Caco-2 (cell line): ENCODE data around the gene ARRDC1. TPM values are rescaled to one million over a fixed set of nuclear protein-coding genes. Genes with fewer than 3 reads are reported as not detected.
"Not testable (repeated sequence)": the region's sequence is repeated elsewhere in the genome, so short reads cannot be mapped to it uniquely, and the experiment has no call there.

Experiments
- BruUV-seq: library from RNA; stranded (reverse); fragments of 400-500 nt; replicated peaks from 2 replicates; lab custom pipeline; 2021; lab: Mats Ljungman, UMichigan
- CTCF ChIA-PET: fragments of 300-600 bp; sonication (Branson Sonifier 250); formaldehyde crosslinking; loops from one replicate; lab custom pipeline; 2022; ENCODE audit warnings: antibody characterized with exemption; lab: Charles Lee
- POLR2A ChIA-PET: fragments of 300-600 bp; sonication (Branson Sonifier 250); formaldehyde crosslinking; loops from one replicate; lab custom pipeline; 2022; ENCODE audit warnings: antibody characterized with exemption; lab: Charles Lee
- DNase-seq, 2 experiments: peaks; one replicate each; pipeline versions ENCODE4 v3.0.0 to v3.0.0-alpha.2; 2020 to 2022
- H3K27me3 ChIP-seq: replicated peaks from 2 replicates; pipeline ENCODE4 v1.6.0; 2011; ENCODE audit warnings: low read length; ENCODE audit not compliant: control insufficient read depth, insufficient read depth
- H3K36me3 ChIP-seq: 2 replicates; pipeline ENCODE4 v1.5.1; 2011; ENCODE audit warnings: low read length; ENCODE audit not compliant: control insufficient read depth, insufficient read depth
- H3K4me1 ChIP-seq: fragments of 250-450 bp; sonication (Bioruptor Pico); 2 replicates; pipeline ENCODE4 v1.5.1; 2020; ENCODE audit warnings: mild to moderate bottlenecking
- H3K4me3 ChIP-seq: 2 replicates; pipeline ENCODE4 v1.5.1; 2011; ENCODE audit warnings: low read depth, mild to moderate bottlenecking, control low read depth, low read length
- H3K9me3 ChIP-seq: fragments of 250-450 bp; sonication (Bioruptor Pico); 2 replicates; pipeline ENCODE4 v1.5.1; 2020; ENCODE audit warnings: mild to moderate bottlenecking, moderate library complexity
- H3K27ac Mint-ChIP-seq: one replicate; pipeline ENCODE4 v1.8.0; 2022; ENCODE audit warnings: mixed read lengths; ENCODE audit not compliant: unreplicated experiment
- H3K27me3 Mint-ChIP-seq: one replicate; pipeline ENCODE4 v1.8.0; 2022; ENCODE audit warnings: mixed read lengths; ENCODE audit not compliant: insufficient read depth, unreplicated experiment
- H3K36me3 Mint-ChIP-seq: one replicate; pipeline ENCODE4 v1.8.0; 2022; ENCODE audit warnings: mild to moderate bottlenecking, mixed read lengths; ENCODE audit not compliant: insufficient read depth, unreplicated experiment
- H3K4me1 Mint-ChIP-seq: one replicate; pipeline ENCODE4 v1.8.0; 2022; ENCODE audit warnings: low read depth, mixed read lengths; ENCODE audit not compliant: unreplicated experiment
- H3K4me3 Mint-ChIP-seq: one replicate; pipeline ENCODE4 v1.8.0; 2022; ENCODE audit warnings: mild to moderate bottlenecking, moderate library complexity, mixed read lengths; ENCODE audit not compliant: unreplicated experiment
- H3K9me3 Mint-ChIP-seq: one replicate; pipeline ENCODE4 v1.8.0; 2022; ENCODE audit warnings: mixed read lengths; ENCODE audit not compliant: unreplicated experiment
- CTCF ChIP-seq, 2 experiments: fragments of 200-600 bp in 1 of 2; IDR thresholded peaks; 1 replicate in 1 of 2; 2 replicates in 1 of 2; pipeline versions ENCODE4 v1.5.1 to v1.8.0; 2011 to 2022; ENCODE audit warnings: antibody characterized with exemption in 1 of 2, control low read depth in 1 of 2, inconsistent platforms in 1 of 2, low read depth in 1 of 2, low read length in 1 of 2, mild to moderate bottlenecking in 1 of 2, moderate library complexity in 1 of 2; ENCODE audit not compliant: insufficient read depth in 1 of 2, severe bottlenecking in 1 of 2, unreplicated experiment in 1 of 2
- intact Hi-C: fragments of 100-400 bp; cut with micrococcal nuclease; formaldehyde crosslinking; loops from one replicate; pipeline ENCODE4 v1.10.0; 2022; ENCODE audit not compliant: unreplicated experiment
- total RNA-seq: library from RNA; stranded (reverse); gene quantifications from 2 replicates; pipeline ENCODE4 v1.2.3, GENCODE V29; 2022

The ARRDC1 gene
- total RNA-seq, 1 experiment from 2014 or later: 66.6 TPM

DNA sequence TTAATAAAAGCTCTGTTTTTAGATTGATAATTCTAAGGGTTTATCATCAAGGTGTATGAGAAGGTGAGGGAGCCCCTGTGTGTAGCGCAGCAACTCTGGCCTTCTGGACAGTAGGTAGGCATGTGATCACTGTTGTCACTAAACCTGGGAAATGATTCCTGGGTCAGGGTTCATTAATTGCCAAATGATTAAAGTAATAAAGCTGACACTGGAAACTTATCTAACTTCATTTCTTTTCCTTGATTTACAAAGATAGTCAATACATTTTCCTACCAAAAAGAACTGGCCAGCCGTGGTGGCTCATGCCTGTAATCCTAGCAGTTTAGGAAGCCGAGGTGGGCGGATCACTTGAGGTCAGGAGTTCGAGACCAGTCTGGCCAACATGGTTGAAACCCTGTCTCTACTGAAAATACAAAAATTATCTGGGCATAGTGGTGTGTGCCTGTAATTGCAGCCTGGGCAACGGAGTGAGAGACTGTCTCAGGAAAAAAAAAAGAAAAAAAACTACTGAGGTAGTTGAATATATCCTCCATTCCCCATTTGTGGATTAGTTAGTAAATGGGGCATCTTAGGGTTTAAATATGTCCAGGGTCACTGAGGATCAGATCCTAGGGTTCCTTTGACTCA lies 15.8 kb downstream of the ARRDC1 start:
- Histone ChIP-seq H3K4me1 (0 out of 2 replicates have a peak, but pooled peaks cover 4% of the 10 kb centered on the region), H3K4me3 (no peak overlapping the region), H3K36me3 (peaks cover 3% of the 10 kb centered on the region), H3K27me3 (no peaks in the 10 kb centered on the region), H3K9me3 (no peaks in the 10 kb centered on the region)
- Mint-ChIP-seq H3K4me1 (peaks cover 18% of the 10 kb centered on the region), H3K27ac (no peak overlapping the region), H3K9me3 (no peaks in the 10 kb centered on the region), H3K4me3 (no peak overlapping the region), H3K27me3 (no peaks in the 10 kb centered on the region), H3K36me3 (peaks cover 71% of the 10 kb centered on the region)
- peak in 1 of 2 experiments; percentile 11 for TF ChIP-seq CTCF (IDR thresholded peaks at IDR 0.05; ENCODE audit: insufficient read depth in 1 of 2, low read depth in 1 of 2, low read length in 1 of 2, severe bottlenecking in 1 of 2, unreplicated experiment in 1 of 2)
- CTCF ChIA-PET: no interaction called here
- DNase-seq: no peak
- POLR2A ChIA-PET: no interaction called here
- intact Hi-C loops: no loop called here
- no TSS peak for BruUV-seq

DNA sequence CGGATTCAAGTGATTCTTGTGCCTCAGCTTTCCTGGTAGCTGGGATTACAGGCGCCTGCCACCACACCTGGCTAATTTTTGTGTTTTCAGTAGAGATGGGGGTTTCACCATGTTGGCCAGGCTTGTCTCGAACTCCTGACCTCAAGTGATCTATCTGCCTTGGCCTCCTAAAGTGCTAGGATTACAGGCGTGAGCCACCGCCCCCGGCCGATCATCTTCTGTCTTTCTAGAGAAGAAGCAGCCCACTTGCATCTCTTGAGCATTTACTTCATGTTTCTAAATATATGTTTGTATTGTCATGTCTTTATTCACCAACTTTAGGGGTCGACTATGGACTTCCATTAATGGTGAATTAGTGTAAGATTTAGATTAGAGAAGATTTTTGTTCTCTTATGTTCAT lies 16.7 kb downstream of the ARRDC1 start:
- BruUV-seq, CTCF ChIA-PET: not testable (repeated sequence)

GRCh38 chr9:137626464-137626863 lies 21.0 kb downstream of the ARRDC1 start:
- POLR2A ChIA-PET: interaction anchor here (0.5 kb wide), 1 partner anchor 91 kb away, joined by 3 read pairs; no protein-coding TSS in a partner anchor
- Mint-ChIP-seq H3K36me3 (peaks cover 44% of the 10 kb centered on the region), H3K27me3 (no peaks in the 10 kb centered on the region), H3K4me1 (no peaks in the 10 kb centered on the region), H3K9me3 (no peaks in the 10 kb centered on the region), H3K4me3 (no peak overlapping the region), H3K27ac (no peak overlapping the region)
- no TSS peak for BruUV-seq
- no peaks in the 10 kb centered on the region for H3K4me1 ChIP-seq
- CTCF ChIA-PET: no interaction called here
- H3K4me3 ChIP-seq: no peak overlapping the region
- H3K36me3 ChIP-seq: no peaks in the 10 kb centered on the region
- H3K9me3 ChIP-seq: no peaks in the 10 kb centered on the region
- TF ChIP-seq CTCF (IDR thresholded peaks at IDR 0.05; ENCODE audit: insufficient read depth in 1 of 2, low read depth in 1 of 2, low read length in 1 of 2, severe bottlenecking in 1 of 2, unreplicated experiment in 1 of 2): no peak
- no peak for DNase-seq
- intact Hi-C loops: no loop called here
- H3K27me3 ChIP-seq: no peaks in the 10 kb centered on the region

More for the DNA sequence above, 16.7 kb downstream of the ARRDC1 start:
- H3K27me3 ChIP-seq, H3K4me3 Mint-ChIP-seq, H3K27me3 Mint-ChIP-seq, H3K4me3 ChIP-seq, H3K36me3 ChIP-seq, DNase-seq, intact Hi-C loops, H3K9me3 ChIP-seq, H3K9me3 Mint-ChIP-seq, H3K4me1 ChIP-seq, POLR2A ChIA-PET, H3K27ac Mint-ChIP-seq: not testable (repeated sequence)
- Mint-ChIP-seq H3K36me3 (peaks cover 66% of the 10 kb centered on the region), H3K4me1 (peaks cover 16% of the 10 kb centered on the region)

DNA sequence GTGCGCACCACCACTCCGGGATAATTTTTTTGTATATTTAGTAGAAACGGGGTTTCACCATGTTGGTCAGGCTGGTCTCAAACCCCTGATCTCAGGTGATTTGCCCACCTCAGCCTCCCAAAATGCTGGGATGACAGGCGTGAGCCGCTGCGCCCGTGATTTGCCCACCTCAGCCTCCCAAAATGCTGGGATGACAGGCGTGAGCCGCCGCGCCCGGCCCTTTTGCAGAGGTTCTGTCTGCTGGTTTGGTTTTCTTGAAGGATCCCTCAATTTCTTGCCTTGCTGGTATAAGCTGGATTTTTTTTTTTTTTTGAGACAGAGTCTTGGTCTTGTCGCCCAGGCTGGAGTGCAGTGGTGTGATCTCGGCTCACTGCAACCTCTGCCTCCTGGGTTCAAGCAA lies 21.9 kb downstream of the ARRDC1 start:
- POLR2A ChIA-PET, CTCF ChIA-PET, H3K27me3 Mint-ChIP-seq, H3K4me3 ChIP-seq, BruUV-seq, H3K4me3 Mint-ChIP-seq, H3K9me3 Mint-ChIP-seq, H3K4me1 ChIP-seq, H3K9me3 ChIP-seq, H3K27ac Mint-ChIP-seq, intact Hi-C loops, H3K4me1 Mint-ChIP-seq, H3K27me3 ChIP-seq, H3K36me3 ChIP-seq: not testable (repeated sequence)
- DNase-seq: peak in 1 of 2 experiments; percentile 25
- H3K36me3 Mint-ChIP-seq: peaks cover 40% of the 10 kb centered on the region
